T-helper 2 cell treated with Interferon-gamma antibody and Interleukin-4, amounts not matched to agents 100 ng/mL and 5 ng/mL, for 36 hours (primary cell): ENCODE data around the gene HEMK1. TPM values are rescaled to one million over a fixed set of nuclear protein-coding genes. Genes with fewer than 3 reads are reported as not detected.

ENCODE experiments used
- intact Hi-C: fragments of 100-400 bp; cut with micrococcal nuclease; formaldehyde crosslinking; loops from one replicate; pipeline ENCODE4 v1.15.1; 2023
- total RNA-seq: library from RNA; stranded (reverse); gene quantifications from 2 replicates; pipeline ENCODE4 v1.2.3, GENCODE V29; 2022

HEMK1 gene
- total RNA-seq, 1 donor from 2014 or later: 58.1 TPM

DNA sequence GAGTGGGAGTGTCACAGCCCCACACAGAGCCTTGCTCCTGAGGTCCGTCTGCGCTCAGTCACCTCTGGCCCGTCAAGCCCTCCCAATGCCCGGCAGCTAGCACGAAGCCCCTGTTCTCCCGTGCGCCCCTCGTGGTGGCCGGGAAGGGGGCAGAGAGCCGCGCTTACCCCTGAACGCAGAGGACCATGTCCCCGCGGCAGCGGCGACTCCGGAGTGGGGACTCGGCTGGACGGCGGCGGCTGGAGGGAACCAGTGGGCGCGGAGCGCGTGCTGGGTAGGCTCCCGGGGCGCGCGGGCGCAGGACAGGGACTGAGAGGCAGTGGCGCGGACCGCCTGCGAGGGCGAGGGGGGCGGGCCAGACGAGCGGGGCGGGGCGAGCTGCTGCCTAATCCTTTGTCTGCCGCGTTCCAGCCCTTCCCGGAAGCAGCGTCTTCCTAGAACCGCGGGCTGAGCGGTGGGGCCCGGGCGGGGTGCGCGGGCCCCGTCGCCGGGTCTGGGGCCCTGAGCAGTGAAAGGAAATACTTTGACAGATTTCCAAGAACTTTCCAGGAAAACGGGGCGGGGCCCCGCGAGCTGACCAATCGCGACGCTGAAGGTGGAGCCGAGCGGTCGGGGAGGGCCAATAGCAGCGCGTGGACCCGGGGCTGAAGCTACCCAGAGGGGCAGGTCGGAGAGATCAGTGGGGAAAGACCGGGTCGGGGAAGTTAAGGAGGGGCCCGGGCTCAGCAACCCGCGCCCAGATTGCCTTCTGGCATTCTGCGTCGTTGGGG, 42.3 kb downstream of the HEMK1 start, which contains the start of gene CISH:
Gene CISH (minus strand): TSS at position 311 of the 770 bp plus-strand sequence. CDS start 124 bp downstream, at position 187.
- intact Hi-C loops: loop anchor here (1.0 to 10.0 kb wide), 8 partner anchors 9 to 1333 kb away; partner anchors contain the start of genes GNAI2, MANF, PARP3 and RASSF1

GRCh38 chr3:50612234-50612882, 43.0 kb downstream of the HEMK1 start:
- intact Hi-C loops: loop anchor here (1.0 to 10.0 kb wide), 6 partner anchors 160 to 1332 kb away; partner anchors contain the start of genes GNAI2, MANF, PARP3 and RRP9

GRCh38 chr3:50612970-50613846, 43.9 kb downstream of the HEMK1 start:
- intact Hi-C loops: loop anchor here (1.0 to 10.0 kb wide), 6 partner anchors 161 to 1332 kb away; partner anchors contain the start of genes GNAI2, MANF, PARP3 and RRP9

GRCh38 chr3:50615190-50615589, 45.9 kb downstream of the HEMK1 start:
- intact Hi-C loops: loop anchor here (5.0 to 10.0 kb wide), 2 partner anchors 1057 to 1330 kb away; partner anchors contain the start of genes PARP3, RRP9 and TEX264

DNA sequence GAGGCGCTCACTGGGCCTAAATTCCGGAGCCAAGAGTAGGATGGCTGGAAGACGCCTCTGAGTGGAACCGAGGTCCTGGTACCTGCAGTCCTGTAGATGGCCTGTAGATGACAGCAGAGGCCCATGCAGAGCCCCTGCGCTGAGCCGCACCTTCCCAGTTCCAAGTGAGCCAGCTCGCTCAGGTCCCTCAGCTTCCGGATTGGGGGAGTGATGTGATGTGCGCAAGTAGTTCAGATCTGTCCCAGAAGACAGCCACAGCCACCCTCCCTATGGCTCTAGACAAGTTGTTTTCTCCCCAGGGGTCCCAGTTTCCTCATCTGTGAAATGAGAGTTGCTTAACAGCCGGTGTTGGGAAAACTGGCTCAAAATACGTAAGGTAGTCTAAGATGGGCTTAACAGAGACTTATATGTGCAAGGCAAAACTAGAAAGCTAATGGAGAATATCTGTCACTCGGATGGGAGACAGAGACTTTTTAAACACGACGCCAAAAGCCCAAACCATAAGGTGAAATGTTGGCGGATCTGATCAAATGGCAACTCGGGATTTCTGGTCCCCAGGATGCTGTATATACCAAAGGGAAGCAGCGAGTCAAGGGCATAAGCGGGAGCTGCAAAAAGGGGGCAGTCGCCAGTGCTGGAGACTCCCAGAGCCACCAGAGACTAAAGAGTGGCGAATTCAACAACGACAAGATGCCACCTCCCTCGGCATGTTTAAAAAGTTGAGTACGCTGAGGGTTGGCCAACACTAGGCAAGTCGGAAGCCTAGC, 46.9 kb downstream of the HEMK1 start:
- intact Hi-C loops: loop anchor here (1.0 to 10.0 kb wide), 6 partner anchors 36 to 1329 kb away; partner anchors contain the start of genes PARP3, RRP9 and TEX264

DNA sequence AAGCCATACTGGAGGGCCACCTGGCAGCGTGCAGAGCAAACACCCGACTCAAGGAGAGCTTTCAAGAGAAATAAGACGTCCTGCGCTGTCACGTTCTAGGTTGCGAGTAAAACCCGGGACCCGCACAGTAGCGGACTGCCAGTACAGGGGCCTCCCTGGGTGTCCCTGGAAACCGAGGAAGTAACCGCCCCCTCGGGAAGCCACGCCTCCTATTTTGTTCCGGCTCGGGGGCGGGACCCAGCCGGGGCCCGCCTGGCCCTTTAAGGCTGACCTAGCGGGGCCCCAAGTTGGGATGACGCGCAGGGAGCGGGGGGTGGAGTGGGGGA, 47.4 kb downstream of the HEMK1 start:
- intact Hi-C loops: loop anchor here (1.0 to 10.0 kb wide), 6 partner anchors 36 to 1328 kb away; partner anchors contain the start of genes PARP3, RRP9 and TEX264

GRCh38 chr3:50617096-50617791, 47.9 kb downstream of the HEMK1 start, which contains the start of gene MAPKAPK3:
TSS of gene MAPKAPK3 (plus strand) at chr3:50617151. CDS start at chr3:50617566, 415 bp downstream.
- intact Hi-C loops: loop anchor here (2.0 to 10.0 kb wide), 3 partner anchors 354 to 1328 kb away; partner anchors contain the start of genes PARP3, RRP9 and TEX264

DNA sequence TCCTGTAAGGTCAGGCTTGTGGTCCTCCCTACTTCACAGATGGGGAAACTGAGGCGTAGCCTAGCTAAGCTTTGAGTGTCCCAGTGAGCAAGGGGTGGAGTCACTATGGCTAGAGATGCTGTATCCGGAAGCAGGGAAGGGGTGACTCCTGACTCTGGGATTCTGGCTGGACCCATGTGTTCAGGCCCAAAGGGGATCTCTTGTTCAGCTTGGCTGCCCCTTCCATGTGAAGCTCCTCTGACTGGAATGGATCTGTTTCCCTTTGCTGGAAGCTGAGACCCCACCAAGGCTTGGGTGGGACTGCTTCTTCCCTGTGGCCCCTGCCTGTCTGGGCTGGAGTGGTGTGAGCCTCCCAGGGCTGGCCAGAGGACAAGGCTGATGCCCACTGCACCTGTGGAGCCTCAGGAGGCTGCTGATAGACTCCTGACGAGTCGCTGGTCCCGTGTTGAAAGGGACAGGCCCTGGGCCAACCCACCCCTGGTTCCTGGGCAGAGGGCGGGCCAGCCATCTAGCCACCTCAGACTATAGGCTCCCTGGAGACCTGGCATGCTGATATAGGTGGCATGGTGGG, 48.7 kb downstream of the HEMK1 start:
- intact Hi-C loops: loop anchor here (2.0 to 10.0 kb wide), 3 partner anchors 353 to 1327 kb away; partner anchors contain the start of genes PARP3, RRP9 and TEX264

DNA sequence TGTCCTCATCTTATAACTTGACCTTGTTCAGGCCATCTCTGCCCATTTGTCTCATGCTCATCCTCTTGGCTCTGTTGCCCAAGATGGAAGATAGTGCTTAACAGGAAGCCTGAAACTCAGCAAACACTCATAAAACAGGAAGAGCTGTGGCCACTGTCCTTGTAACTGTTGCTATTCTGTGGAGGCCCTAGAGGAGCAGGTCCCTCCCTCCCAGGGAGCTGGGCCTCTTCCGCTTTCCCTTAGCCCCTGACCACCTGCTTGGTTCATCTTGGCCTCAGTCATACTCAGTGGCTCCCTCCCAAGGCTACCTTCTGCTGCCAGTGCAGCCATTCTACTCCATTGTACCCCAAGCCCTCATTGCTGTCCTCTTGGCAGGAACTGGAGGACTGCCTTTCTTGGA, 51.1 kb downstream of the HEMK1 start:
- intact Hi-C loops: no loop called here

GRCh38 chr3:50620820-50621219, 51.5 kb downstream of the HEMK1 start:
- intact Hi-C loops: no loop called here

DNA sequence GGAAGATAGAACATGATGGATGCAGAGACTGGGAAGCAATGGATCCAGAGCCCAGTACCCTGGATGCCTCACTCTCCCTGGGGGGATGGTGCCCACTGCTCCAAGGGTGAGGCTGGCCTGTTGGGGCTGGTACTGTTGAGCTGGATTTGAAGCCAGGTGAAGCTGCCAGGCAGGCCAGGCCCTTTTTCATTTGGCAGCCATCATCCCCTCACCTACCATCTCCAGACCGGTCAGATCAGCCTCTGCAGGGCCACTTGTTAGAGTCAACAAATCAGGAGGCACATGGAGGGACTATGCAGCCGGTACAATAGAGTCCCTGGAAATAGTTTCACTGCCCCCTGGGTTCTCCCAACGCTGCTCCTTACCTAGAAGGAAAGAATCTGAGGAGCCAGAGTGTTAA, 53.6 kb downstream of the HEMK1 start:
- intact Hi-C loops: no loop called here

DNA sequence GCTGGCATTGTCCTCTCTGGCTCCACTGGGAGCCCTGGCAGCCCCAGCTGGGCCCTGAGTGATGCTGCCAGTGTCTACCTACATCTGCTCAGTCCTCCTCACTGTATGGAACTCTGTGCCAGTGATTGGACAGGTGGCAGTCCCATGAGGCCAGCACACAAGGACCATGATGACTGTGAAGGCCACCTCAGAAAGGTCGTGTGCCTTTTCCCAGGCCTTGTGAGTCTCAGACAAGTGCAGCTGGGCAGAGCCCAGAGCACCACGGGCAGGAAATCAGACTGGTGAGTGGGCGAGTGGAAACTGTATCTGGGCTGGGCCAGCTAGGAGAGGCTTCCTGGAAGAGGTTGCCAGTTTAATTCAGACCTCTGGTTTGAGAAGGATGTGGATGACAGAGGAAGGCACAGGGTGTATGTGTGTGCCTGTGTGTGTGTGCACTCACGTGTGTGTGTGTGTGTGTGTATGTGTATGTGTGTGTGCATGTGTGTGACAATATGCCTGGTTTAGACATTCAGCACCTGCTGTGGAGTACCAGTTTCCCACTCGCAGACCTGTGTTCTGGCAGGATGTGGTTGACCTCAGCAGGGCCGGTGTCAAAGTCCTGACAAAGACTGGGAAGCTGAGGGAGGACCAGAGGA, 54.6 kb downstream of the HEMK1 start:
- intact Hi-C loops: loop anchor here (1.0 kb wide), 1 partner anchor 26 kb away; no protein-coding TSS in a partner anchor

DNA sequence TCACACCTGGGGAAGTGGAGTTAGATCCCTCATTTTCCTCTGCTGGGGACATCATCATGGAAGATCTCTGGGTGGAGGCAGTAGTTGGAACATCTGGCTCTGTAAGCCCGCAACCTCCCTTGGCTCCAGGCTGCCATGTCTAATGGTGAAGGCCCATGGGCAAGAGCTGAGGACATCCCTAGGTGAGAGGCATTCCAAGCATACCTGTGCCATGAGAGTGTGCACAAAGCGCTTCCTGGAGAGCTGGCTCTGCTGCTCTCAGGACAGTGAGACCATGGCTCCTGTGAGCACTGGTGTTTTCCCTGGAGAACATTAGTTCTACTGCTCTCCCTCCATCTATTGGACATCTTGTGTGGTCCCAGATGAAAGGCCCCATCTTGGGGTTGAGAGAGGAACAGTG, 55.3 kb downstream of the HEMK1 start:
- intact Hi-C loops: loop anchor here (1.0 kb wide), 1 partner anchor 26 kb away; no protein-coding TSS in a partner anchor

GRCh38 chr3:50625231-50626182, 56.2 kb downstream of the HEMK1 start:
- intact Hi-C loops: no loop called here

DNA sequence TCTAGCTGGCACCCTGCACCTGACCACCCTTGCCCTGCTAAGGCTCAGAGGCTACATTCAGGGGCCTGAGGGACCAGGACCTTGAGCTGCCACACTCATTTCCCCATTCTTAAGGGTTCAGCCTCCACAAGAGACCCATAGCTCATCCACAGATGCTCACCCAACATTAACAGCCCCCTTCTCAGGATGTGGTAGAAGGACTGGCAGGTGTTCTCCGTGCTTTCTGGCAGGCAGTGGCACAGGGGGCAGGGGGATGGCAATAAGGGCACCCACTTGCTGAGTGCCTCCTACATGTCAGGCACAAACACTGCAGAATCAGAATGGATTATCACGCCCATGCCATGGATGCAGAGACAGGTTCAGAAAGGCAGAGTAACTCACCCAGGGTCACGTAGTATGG, 57.1 kb downstream of the HEMK1 start:
- intact Hi-C loops: no loop called here

DNA sequence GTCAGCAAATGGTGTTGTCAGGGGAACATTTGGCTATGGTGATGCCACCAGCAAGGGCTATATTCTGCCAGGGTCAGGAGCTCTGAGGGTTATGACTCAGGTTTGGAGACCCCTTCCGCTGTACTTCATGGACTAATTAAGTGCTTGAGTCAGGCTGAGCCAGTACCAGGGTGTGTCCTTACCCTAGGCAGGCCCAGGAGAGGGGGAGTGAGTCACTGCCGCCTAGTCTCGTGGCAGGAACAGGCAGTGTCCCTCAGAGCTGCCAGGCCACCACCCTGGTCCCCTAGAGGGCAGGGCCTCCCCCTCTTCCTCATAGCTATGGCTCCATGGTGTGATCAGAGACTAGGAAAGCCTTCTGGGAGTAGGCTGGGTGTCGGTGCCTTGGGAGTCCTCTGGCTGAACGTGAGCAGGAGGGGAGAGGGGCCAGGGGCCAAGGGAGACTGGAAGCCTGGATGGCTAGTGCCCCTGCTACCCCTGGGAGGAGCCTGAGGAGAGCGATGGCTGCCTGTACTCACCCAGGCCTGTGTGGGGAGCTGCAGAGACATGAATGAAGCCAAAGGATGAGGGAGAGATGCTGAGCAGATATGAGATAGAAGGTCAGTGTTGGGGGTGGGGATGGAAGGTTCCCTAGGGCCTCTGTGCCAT, 58.2 kb downstream of the HEMK1 start:
- intact Hi-C loops: no loop called here

GRCh38 chr3:50628601-50629000, 59.3 kb downstream of the HEMK1 start:
- intact Hi-C loops: no loop called here
